GM18505 (cell line): ENCODE data around the gene ACTR3C.

Experiments used
- ATAC-seq: cut with Tn5 transposase; IDR thresholded peaks from one replicate; pipeline ENCODE4 v1.9.1; 2021; ENCODE audit not compliant: unreplicated experiment
- POLR2A ChIP-seq: IDR thresholded peaks from 4 replicates; pipeline ENCODE4 v1.6.1; 2011; ENCODE audit warnings: borderline replicate concordance; ENCODE audit not compliant: insufficient read depth, insufficient read length; ENCODE audit errors: extremely low read depth

The ACTR3C gene

GRCh38 chr7:150336746-150337145 is 13.4 kb upstream of the ACTR3C start:
- ATAC-seq: no peak
- TF ChIP-seq POLR2A: no peak

- TF ChIP-seq POLR2A: no peak
- ATAC-seq: no peak
Measured at GRCh38 chr7:150335774-150336112, 12.4 kb upstream of the ACTR3C start.

GRCh38 chr7:150335108-150335773 is 11.9 kb upstream of the ACTR3C start:
- ATAC-seq: no peak
- no peak for TF ChIP-seq POLR2A

- TF ChIP-seq POLR2A: no peak
- ATAC-seq: no peak
Measured at GRCh38 chr7:150334108-150334507, 10.8 kb upstream of the ACTR3C start.

DNA sequence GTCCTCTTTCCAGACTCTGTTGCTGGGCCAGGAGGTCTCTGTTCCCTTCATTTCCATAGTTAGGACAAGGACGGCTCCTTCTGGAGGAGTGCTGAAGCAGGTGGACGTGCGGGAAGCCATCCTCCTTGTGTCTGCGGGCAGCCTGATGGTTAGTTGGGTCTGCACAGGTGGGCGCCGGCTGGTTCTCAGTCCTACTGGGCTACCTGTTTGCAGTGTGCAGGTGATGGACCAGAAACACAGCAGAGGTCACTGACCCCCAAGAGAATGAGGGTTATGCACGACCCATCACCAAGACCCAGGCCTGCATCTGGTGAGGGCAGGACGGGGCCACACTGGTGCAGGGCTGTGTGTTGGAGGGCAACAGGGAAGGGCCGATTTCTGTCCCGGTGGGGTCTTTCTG is 10.3 kb upstream of the ACTR3C start:
- no peak for TF ChIP-seq POLR2A
- no peak for ATAC-seq

DNA sequence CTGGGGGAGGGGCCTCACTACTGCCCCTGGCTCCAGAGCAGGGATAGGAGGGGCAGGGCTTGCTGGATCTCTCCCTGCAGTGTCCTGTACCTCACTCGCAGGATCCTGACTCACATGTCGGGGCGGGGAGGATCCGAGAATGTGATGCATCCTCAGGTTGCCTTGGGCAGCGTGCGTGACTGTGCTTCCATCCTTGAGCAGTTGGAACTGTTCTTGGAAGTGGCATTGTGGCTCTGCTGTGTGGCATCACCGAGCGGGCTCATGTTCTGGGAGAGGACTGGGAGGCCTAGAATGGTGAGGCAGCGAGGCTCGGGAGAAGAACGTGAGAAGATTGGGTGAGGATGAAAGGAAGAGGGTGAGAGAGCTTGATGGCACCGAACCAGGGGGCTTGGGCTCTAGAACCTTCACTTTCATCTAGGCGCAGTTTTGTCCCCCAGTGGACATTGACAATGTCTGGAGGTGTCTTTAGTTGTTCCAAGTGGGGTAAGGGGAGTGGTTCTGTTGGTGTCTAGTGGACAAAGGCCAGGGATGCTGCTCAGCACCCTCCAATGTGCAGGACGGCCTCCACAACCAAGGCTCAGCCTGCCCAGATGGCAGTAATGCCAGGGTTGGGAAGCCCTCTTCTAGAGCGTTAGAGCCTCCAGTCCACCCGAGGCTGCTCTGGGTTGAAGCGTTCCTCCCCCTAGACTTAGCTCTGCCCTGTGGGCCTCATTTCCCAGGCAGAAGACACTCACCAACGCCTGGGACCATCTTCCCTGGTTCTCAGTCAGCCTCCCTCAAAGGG is 9.7 kb upstream of the ACTR3C start:
- no peak for ATAC-seq
- TF ChIP-seq POLR2A: no peak

DNA sequence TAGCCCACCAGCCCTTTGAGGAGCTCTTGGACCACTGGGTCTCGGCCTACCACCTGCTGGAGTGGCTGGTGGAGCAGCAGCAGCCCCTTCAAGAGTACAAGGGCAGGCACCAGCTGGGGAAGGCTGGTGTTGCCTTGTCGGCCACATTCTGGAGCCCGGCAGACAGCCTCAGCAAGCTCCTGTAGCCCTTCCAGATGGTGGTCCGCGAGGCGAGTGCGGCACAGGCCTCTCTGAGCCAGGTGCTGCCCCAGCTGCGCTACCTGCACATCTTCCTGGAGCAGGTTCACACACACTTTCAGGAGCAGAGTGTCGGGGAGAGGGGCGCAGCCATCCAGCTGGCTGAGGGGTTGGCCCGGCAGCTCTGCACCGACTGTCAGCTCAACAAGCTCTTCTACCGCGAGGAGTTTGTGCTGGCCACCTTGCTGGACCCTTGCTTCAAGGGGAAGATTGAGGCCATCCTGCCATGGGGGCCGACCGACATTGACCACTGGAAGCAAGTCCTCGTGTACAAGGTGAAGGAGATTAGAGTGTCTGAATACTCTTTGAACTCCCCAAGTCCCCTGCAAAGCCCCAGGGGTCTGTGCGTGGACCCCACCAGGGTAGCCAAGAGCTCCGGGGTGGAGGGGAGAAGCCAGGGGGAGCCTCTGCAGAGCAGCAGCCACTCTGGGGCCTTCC is 7.0 kb upstream of the ACTR3C start:
- no peak for TF ChIP-seq POLR2A
- no peak for ATAC-seq

DNA sequence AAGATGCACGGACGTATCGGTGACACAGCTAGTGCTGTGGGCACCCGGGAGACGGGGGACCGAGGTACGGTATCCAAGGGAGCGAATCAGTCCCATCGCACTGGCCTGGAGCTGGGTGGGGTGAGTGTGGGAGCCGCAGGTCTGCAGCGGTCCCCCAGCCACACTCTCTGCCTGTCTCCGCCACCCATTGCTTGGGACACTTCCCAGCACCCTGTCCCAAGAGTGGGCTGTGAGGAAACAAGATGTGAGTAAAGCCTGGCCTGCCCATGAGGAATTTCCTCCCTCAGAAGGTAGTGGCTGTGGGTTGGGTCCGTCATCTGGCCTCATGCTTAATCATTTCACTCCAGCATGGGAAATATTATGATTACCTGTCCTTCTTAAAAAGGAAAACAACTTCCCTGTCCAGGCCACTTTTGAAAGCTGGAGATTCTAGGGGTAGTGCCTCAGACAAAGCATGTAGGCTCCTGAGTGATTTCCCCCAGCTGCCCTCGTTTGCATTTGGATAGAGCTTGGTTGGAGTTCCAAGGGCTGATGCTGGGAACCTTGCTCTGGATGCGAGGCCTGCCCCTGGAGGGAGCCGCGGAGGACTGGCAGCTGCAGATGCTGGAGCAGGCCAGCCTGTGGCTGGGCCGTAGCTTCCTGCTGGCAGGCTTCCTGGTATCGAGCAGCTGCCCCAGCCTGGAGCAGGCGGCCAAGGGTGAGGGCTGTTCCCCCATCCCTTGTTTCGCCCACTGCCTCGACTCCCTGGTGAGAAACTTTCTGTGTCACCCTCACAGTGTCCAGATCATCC is 6.2 kb upstream of the ACTR3C start:
- no peak for ATAC-seq
- no peak for TF ChIP-seq POLR2A

DNA sequence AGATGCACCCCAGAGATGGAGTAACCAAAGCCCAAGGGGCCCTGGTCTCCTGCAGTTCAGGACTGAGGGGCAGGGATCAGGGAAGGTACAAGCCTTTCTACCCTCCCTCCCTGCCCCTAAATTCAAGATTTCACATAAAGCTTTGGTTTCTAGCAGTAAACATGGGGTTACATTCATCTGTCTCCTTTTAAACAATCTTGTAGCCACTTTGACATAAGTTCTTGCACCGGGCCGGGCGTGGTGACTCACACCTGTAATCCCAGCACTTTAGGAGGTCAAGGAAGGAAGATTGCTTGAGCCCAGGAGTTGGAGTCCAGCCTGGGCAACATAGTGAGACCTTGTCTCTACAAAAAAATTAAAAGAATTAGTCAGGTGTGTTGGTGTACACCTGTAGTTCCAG is 4.0 kb upstream of the ACTR3C start:
- no peak for TF ChIP-seq POLR2A
- ATAC-seq: no peak

- no peak for ATAC-seq
- TF ChIP-seq POLR2A: no peak
Measured at GRCh38 chr7:150326657-150327268, 3.4 kb upstream of the ACTR3C start.

- no peak for ATAC-seq
- TF ChIP-seq POLR2A: no peak
Measured at GRCh38 chr7:150325901-150326300, 2.6 kb upstream of the ACTR3C start.

- no peak for ATAC-seq
- no peak for TF ChIP-seq POLR2A
Measured at GRCh38 chr7:150325110-150325611, 1.8 kb upstream of the ACTR3C start.
